Activated CD8-positive, alpha-beta memory T cell treated with anti-CD3 and anti-CD28 coated beads for 24 hours (primary cell): ENCODE results near the gene ALDOC.
"Not testable (repeated sequence)": the region's sequence is repeated elsewhere in the genome, so short reads cannot be mapped to it uniquely, and the experiment has no call there.

ENCODE experiments used
- DNase-seq: peaks from one replicate; pipeline ENCODE4 v3.0.0-alpha.2; 2020

The ALDOC gene

DNA sequence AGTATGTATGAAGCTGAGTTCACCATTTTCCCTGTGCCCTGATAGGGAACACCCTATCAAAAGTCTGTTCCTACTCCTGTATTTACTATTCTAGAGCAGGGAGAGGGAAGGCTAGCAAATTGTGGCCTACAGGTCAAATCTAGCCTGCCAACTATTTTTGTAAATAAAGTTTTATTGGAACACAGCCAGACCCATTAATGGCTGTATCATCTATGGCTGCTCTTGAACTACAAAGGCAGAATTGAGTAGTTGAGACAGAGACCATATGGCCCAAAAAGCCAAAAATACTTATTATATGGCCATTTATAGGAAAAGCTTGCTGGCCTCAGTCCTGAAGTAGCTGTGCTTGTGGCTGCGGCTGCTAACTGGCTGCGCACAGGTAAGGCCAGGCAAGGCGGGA, 4.3 kb upstream of the ALDOC start:
- no peak for DNase-seq

DNA sequence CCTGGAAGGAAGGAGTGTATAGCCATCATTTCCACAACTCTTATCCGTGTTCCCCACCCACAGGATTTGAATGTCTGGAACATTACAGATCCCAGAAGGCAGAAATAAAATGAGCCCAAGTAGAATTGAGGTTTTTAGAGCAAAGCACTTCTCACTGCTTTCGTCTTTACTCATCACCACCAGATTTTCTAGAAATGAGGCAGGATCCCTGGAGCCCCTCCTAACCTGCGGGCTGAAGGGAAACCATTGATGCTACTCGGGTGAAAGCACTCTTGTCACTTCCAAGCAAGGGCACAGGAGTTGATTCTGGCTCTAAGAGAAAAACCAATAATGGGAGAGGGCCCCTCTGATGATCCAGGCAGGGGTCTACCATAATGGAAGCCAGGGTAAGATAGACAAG, 2.8 kb upstream of the ALDOC start:
- DNase-seq, result no peak

DNA sequence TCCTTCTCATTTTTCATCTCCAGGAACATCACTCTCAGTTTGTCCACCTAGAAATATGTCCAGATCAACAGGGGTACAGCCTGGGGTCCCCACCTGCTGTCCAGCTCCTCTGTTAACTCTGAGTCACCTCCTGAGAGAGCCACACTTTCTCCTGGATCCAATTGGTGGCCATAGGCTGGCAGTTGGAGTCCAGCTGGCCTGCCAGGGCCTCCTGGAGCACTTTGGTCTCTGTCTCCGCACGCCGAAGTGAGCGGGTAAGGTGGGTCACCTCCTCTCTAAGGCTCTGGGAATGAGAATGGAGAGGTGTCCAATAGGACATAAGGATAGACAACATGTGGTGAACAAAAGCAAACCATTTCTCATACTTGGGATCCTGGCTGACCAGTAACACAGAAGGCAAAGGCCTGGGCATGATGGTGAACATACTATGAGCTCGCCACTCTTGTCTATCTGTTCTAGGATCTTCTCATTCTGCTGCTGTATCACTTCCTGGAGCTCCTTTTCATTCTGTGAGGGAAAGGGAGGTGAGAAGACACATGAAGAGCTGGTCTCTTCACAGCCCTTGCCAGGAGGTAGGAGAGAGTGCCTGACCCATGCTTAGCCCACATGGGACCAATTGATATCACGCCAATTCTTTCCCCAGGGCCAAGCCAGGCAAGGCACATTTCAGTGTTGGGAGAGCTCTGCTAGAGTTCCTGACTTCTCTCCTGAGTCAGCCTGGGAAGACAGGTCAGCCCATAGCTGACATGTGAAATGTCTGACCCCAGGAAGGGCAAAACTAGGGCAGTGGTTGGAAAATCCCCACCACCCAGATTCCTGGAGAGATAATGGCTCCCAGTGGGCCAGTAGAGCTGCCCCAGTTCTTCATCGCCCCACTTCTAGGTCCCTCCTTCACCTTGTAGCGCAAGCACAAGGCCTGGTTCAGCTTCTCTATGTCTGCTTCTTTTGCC, 1.8 kb upstream of the ALDOC start:
- DNase-seq, result no peak

DNA sequence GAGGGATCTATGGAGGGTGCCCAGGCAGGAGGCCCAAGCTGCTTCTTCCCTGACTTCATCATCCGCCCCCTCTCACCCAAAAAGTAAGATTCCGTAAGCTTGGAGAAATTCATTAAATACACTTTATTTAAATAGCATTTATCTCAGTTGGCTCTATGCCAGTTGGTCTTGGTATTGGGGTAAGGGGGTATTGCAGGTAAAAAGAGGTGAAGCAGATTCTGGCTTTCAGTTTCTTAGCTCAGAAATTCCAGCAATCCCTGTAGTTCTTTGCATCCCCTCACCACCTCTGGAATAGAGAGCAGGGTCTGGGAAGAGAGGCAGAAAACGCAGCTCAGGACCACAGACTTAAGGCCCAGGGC, 750 bp upstream of the ALDOC start:
- no peak for DNase-seq

DNA sequence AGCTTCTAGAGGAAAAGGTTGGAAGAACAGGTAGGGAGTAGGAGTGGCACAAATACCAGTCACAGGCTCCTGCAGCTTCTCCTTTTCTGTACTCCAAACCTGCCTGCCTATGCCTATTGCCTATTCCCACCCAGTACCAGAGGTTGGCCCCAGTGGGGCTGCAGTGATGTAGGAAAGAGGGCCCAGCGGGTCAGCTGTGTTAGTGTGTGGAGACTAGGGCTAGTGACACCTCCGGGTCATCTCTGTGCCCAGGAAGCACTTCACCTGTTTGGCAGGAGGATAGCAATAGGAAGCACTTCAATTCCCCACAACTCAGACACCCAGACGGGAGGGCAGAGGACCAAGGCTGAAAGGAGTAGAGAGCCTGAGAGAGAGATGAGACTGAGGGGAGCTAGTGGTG, 679 bp downstream of the ALDOC start:
- not testable (repeated sequence) for DNase-seq

DNA sequence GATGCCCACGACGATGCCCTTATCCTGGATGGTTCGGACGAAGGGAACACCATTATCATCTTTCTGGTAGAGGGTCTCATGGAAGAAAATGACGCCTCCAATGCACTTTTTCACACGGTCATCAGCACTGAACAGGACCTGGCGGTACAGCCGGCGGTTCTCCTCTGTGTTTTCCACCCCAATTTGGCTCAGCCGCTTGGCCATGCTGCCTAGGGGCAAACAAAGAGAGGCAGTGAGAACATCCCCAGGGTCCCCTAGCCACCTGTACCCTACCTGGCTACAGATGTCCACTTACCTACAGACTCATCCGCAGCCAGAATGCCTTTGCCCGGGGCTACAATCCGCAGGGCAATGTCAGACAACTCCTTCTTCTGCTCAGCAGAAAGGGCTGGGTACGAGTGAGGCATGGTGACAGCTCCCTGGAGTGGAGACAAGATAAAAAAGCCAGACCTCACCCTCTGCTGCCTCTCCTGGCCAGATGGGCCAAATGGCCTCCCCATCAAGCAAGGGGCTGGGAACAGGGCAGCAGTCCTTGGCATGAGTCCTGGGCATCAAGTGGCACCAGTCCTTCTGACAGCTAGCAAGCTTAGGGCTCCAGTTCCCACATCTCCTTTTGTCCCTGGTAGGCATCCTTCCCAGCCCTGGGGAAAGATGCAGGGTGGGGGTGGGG, 1.4 kb downstream of the ALDOC start:
- no peak for DNase-seq

DNA sequence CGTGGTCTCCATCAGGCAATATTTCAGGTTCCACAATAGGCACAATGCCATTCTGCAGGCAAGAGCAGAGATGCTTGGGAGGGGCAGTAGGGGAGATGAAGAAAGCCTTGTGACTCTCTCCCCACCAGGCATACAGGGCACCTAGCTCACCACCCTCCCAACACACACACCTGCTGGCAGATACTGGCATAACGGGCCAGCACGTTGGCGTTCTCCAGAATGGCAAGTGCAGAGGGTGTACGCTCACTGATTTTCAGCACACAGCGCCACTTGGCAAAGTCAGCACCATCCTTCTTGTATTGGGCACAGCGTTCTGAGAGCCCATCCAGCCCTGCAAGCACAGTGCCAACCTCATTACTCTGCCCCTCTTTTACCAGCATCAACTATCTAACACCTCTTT, 2.2 kb downstream of the ALDOC start:
- no peak for DNase-seq

DNA sequence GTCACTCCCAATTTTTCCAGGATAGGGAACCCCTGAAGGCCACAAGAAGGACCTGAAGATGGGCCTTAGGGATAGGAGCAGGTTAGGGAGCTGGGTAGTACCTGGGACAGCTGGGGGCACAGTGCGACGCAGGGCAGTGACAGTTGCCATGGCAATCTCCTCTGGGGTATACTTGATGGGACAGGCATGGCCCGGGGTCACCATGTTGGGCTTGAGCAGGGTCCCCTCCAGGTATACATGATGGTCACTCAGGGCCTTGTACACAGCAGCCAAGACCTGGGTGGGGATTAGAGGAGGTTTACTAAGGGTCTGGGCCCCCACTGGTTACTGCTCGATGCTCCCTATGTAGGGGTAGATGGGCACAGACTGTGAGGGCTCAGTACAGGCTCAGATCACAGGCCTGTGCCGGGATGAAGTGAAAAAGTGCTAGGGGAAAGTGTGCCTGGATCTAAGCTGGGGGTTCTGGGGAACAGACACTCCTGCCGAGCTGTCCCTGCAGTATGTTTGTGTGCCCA, 2.7 kb downstream of the ALDOC start:
- DNase-seq, result no peak

DNA sequence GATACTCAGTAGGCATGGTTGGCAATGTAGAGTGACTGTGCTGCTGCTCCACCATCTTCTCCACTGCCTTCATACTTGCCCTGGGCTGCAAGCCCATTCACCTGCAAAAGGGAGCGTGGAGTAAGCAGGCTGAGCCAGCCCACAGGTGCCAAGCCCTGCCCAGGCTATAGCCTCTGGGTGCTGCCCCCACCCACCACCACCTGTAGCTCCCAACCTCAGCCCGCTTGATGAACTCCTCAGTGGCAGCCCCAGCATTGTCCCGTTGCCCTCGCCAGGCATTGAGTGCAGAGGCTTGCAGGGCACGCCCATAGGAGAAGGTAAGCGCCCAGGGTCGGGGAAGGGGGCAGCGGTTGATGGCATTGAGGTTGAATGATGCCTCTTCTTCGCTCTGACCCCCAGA, 3.2 kb downstream of the ALDOC start:
- DNase-seq, result no peak

DNA sequence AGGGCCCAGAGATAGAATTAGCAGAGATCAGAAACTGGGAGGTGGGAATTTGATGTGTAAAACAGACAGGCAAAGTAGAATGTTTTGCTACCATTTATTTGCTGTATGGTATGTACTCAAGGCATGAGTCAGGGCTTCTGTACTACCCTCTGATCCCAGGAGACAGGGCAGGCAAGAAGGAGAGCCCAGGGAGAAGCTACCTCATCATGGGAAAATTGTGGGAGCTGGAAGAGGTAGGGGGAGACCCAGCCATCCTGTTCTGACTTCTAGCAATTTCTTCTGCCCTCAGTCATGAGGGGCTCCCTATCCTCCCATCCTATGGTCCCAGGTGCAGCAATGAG, 3.7 kb downstream of the ALDOC start:
- DNase-seq, result no peak

DNA sequence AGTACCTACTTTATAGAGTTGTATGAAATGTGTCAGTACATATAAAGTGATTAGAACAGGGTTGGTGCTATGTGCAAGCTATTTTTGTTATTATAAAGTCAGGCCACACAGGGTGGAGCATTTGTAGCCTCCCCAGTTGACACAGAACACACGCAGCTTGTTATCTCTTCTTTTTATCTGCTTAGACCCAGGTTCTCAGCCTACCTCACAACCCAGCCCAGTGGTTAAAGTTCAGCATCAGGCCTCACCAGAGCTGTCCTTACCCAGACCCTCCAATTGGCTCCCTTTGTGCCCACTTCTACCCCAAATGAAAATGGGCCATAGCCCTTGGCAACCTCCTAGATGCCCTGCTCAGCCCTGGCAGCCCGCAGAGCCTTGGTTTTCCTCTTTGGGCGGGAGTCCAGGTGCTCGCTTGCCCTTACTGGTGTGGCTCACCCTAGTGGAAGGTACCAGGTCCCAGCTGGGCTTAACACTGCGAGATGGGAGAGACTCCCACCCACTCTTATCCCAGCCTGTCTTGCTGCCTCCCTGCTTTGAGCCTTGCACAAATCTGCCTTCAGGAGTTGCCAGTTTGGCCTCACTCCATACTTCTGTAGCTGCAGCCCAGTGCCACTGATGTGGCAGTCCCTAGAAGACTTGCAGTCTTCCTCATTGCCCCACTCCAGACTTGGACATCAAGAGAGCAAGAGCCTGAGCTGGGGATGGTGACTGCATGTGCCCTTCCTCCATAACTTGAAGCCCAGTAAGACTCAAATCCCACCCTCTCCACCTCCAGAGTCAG, 4.2 kb downstream of the ALDOC start:
- no peak for DNase-seq

DNA sequence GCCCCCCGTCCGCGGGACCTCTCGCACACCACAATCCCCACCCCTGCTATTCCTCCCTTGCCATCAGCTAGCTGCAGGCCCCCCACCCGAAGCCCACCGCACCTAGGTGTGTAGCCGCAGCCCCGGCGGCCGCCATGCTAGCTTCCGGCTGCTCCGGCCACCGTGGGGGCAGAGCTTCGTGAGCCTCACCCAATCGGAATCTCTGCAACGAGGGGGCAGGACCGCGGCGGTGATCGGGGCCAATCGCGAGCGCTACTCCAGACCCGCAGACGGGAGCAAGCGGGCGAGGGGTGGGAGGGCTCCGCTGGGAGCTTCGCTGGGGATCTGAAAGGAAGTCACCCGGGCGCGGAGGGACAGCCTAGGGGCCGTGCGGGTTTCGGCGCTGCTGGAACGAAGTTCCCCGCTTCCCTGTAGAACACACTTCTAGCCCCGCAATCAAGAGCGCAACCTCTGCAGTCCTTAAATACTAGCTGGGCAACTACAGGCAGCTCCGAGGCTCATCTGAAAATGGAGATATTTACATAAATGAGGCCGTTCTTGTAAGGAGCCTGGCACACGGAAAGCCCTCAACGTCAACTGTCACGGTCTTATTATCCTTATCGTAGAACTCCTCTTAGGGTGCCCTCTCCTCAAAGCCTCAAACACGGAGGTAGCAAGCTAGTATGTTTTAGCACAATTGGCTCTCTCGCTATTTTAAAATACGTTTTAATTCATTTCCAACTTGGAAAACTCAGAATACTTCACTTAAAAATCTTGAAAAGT, 5.2 kb downstream of the ALDOC start, which contains the start of gene PIGS:
Gene PIGS (minus strand): TSS at position 164 of the 762 bp plus-strand sequence. CDS start 28 bp downstream, at position 136.
- peak; percentile 95 for DNase-seq

DNA sequence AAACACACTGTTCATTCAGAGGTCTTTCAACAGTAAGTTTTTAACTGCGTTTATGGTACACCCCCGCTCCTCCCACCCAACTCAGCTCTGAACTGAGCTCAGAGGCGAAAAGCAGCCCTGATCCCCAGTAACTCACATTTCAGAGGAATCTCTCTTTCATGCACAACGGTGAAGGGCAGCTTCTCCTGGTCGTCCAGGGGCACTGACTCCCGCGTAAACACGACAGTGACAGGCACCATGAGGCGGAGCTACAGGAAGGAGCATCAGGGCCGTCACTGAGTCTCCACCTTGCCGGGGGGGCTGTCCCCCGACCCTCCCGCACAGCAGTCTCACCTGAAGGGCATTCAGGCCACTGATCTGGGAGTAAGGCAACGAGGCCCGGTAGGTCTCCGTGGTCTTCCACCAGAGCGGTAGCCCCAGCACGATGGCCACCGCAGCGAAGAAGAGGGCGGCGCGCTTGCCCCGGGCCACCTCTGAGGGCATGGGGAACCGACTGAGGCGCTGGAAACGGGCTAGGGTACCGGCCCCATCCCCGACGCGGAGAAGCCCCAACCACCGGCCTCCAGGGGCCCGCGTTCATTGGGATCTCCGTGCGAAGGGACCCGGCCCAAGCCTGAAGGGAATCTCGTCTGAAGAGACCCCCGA, 5.9 kb downstream of the ALDOC start:
- DNase-seq, result peak; percentile 81

DNA sequence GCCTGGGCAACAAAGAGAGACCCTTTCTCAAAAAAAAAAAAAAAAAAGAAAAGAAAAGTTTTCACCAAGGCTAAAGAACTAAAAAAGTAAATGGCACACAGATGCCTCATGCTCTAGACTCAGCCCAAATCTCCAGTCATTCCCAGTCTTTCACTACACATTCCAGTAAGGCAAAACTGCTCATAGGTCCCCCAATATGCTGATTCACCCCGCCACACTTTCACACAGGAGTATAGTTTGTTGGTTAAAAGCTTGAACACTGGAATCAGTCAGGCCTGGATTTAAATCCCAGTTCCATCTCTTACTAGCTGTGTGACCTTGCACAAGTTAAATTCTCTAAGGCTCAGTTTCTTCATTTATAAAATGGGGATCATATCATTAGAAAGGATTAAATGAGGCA, 7.2 kb downstream of the ALDOC start:
- no peak for DNase-seq

DNA sequence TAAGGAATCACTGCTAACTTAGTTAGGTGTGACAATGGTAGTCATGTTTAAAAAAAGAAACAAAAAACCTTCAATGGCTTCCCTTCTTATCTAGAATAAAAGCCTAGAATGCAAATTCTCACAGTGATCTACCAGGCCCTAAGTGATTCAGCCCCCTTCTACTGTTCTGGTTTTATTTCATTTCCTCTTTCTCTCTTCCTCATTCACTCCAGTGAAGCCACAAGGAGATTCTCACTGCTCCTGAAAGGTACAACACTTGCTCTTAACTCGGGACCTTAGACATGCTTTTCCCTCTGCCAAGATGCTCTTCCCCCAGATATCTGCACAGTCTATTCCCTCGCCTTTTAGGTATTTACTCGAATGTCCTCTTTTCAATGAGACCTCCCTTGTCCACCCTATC, 9.1 kb downstream of the ALDOC start:
- no peak for DNase-seq

DNA sequence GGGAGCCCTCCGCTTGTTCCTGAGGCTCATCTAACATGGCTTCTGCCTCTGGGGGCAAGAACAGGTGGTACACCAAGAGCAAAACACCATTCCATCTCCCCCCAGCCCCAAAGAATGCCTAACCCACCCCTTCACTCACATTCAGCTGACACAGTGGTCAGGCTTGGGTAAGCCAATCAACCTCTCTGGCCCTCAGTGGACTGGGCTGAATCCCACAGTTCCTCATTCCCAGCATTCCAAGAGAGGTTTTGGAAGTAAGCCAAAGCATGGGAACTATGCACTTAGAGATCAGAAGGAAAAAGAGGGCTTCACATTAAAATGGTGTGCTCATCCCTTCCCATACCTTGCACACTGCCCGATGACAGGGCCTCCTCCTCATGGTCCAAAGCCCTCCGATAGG, 13.2 kb downstream of the ALDOC start:
- DNase-seq, result no peak

DNA sequence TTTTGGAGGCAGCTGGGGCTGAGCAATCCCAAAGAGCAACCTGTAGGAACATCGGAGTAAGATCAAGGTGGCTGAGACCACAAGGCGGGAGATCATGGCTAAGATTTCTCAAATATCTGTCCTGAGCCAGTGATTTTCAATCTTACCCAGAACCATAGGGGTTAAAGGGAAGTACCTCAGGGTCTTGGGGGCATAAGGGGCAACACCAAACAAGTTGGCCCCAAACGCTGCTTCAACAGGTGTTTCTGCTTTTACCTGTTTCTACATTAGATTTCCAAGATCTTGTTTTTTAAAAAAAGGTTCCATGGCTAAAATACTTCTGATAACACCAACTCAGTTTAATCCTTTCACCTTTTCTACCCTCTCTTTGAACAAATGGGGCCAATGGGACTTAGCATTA, 21.7 kb downstream of the ALDOC start:
- no peak for DNase-seq

DNA sequence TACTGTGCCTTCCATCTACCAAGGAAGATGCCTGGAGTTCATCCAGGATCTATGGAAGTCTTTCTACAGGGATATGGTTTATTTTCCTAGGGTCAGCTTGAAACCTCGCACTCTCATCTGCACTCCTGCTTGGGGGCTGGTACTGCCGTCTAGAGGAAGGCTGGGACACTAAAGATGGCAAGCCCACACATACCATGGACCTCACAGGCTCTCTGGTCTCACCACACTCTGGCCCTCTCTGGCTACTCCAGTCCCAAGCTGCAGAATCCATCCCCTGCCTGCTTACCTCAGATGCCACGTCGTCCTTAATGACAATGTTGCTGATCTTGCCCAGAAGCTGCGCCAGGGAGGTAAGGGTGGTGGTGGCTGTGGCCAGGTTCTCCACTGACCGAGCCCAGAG, 22.1 kb downstream of the ALDOC start:
- no peak for DNase-seq

DNA sequence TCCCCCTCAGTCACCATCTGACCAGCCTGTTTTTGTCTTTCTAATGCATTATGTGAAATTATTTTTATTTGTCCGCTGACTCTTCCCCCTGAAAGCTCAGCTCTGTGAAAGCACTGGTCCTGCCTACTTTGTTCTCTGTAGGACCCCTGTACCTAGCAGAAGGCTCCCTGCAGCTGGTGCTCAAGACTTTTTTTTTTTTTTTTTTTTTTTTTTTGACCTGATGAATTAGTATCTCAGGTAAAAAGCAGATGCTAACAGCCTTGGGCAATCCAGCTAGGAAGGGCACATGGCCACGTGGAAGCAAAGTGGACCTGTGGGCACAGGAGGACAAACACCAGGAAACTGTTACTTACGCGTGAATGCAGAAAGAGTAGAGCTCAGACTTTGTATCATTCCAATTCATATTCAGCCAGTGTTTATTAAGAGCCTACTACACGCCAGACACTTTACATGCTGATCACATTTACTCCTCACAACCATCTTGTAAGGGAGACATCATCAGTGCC, 23.6 kb downstream of the ALDOC start:
- no peak for DNase-seq

DNA sequence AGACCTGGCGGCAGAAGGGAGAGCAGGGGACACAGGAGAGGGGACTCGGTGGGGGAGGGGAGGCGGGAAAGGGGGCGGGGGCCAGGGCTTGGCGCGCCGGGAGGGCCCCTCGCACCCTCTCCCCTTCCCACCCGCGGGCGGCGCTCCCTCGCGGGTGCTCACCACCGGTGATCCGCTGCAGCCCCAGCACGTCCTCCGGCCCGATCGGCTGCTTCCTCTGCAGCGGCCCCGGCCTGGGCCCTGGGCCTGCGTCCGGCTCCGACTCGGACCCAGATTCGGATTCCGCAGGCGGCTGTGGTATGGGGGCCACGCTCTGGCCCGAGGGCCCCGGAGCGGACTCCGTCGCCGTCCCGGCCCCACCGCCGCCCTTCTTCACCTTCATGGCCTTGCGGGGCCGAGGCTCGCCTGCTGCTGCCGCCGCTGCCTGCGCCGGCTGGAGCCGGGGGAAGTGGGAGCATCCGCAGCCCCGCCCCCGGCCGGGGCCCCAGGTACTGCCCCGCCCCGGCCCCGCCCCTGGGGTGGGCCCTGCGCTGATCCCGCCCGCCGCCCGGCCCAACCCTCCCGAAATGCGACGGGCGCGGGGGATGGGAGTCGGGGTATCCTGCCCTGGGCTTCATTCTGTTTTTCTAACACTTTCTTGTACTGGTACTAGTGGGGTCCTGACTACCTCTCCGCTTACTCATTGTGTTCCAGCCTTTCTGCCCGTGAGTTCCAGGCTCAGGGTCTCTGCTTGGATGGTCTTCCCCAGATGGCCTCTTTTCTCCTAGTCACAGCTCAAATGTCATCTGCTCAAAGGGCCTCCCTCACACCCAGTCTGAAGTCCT, 24.3 kb downstream of the ALDOC start, which contains the start of gene UNC119:
Gene UNC119 (minus strand): TSS at position 449 of the 824 bp plus-strand sequence. CDS start 67 bp downstream, at position 382.
- DNase-seq, result peak; percentile 91
